Measurements from ENCODE around the gene FSTL4. TPM values are rescaled to one million over a fixed set of nuclear protein-coding genes. Genes with fewer than 3 reads are reported as not detected.

Gene FSTL4
- total and polyA plus RNA-seq, 2 experiments from 2014 or later: 1.4 to 2.8 TPM

DNA sequence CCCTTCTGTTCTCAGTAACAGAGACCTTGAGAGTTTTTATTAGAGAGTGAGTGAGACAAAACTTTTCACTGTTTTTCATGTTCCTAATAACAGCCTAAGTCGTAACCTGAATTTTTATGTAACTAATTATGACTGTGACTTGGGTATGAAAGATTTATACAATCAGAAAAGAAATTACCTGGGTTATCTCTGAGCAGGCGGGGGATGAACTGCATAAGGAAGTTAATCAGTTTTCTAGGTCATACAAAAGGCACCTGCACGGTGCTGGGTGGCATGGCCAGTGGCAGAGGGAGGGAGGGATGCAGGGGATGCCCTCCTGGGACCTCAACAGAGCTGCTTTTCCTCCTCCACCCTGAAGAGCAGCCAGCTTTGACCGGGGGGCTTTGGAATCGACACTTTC, 340.7 kb downstream of the FSTL4 start (continued):
- TF ChIP-seq EZH2phosphoT487 (IDR thresholded peaks at IDR 0.05; ENCODE audit: unreplicated experiment) (no peak), ZNF331 (CRISPR knock-in tag; IDR thresholded peaks at IDR 0.05; ENCODE audit: low read depth) (no peak), NANOG (IDR thresholded peaks at IDR 0.05; ENCODE audit: borderline replicate concordance) (no peak)

DNA sequence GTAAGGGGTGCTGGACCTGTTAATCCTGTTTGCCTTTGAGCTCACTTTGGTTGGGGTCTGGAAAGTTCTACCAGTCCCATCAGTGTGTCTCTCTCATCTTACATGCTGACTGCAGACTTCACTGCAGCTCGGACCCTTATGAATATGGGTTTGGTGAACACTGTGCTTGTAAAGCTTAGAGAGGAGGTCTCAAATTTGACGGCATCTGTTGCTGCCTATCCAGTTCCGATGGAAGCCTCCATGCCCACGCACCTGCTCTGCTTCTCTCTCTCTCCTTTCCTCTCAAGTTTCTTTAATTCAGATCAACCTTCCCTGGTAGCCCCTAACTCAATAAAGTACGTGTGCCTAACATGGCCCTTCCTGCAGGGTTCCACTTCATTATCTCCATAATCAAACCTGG, 342.6 kb downstream of the FSTL4 start:
- Histone ChIP-seq H3F3A (replicated peaks; ENCODE audit: low read depth) (no peaks in the 10 kb centered on the region), H3K36me3 (ENCODE audit: insufficient read depth) (no peaks in the 10 kb centered on the region), H2AFZ (no peak overlapping the region), H4K20me1 (replicated peaks; ENCODE audit: insufficient read depth) (no peaks in the 10 kb centered on the region), H3K4me2 (no peak overlapping the region), H3K9me2 (ENCODE audit: insufficient read depth) (no peaks in the 10 kb centered on the region), H3K4me1 (ENCODE audit: insufficient read depth) (no peaks in the 10 kb centered on the region), H3K27me3 (ENCODE audit: insufficient read depth) (no peaks in the 10 kb centered on the region), H3K79me2 (replicated peaks; ENCODE audit: insufficient read depth) (no peaks in the 10 kb centered on the region), H3K4me3 (no peak overlapping the region), H3K27ac (ENCODE audit: low read depth) (no peak overlapping the region)
- Mint-ChIP-seq H3K36me3 (ENCODE audit: low read depth) (no peaks in the 10 kb centered on the region), H3K4me1 (no peaks in the 10 kb centered on the region), H3K27ac (no peak overlapping the region), H3K4me3 (no peak overlapping the region), H3K9me3 (no peaks in the 10 kb centered on the region), H3K27me3 (ENCODE audit: insufficient read depth, low read depth, poor library complexity) (peaks cover 7% of the 10 kb centered on the region)
- ATAC-seq (no peak), DNase-seq (ENCODE audit: low spot score) (no peak)
- no peak for TF ChIP-seq CREB1 (CRISPR knock-in tag; IDR thresholded peaks at IDR 0.05; ENCODE audit: low read depth)
- no peak for TF ChIP-seq STAT1 (IDR thresholded peaks at IDR 0.05; ENCODE audit: unreplicated experiment)
- TF ChIP-seq, protein P1, sequence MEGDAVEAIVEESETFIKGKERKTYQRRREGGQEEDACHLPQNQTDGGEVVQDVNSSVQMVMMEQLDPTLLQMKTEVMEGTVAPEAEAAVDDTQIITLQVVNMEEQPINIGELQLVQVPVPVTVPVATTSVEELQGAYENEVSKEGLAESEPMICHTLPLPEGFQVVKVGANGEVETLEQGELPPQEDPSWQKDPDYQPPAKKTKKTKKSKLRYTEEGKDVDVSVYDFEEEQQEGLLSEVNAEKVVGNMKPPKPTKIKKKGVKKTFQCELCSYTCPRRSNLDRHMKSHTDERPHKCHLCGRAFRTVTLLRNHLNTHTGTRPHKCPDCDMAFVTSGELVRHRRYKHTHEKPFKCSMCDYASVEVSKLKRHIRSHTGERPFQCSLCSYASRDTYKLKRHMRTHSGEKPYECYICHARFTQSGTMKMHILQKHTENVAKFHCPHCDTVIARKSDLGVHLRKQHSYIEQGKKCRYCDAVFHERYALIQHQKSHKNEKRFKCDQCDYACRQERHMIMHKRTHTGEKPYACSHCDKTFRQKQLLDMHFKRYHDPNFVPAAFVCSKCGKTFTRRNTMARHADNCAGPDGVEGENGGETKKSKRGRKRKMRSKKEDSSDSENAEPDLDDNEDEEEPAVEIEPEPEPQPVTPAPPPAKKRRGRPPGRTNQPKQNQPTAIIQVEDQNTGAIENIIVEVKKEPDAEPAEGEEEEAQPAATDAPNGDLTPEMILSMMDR (conservative IDR thresholded peaks at IDR 0.05; ENCODE audit: low read depth in 2 of 2): no peak
- TF ChIP-seq, protein P2, sequence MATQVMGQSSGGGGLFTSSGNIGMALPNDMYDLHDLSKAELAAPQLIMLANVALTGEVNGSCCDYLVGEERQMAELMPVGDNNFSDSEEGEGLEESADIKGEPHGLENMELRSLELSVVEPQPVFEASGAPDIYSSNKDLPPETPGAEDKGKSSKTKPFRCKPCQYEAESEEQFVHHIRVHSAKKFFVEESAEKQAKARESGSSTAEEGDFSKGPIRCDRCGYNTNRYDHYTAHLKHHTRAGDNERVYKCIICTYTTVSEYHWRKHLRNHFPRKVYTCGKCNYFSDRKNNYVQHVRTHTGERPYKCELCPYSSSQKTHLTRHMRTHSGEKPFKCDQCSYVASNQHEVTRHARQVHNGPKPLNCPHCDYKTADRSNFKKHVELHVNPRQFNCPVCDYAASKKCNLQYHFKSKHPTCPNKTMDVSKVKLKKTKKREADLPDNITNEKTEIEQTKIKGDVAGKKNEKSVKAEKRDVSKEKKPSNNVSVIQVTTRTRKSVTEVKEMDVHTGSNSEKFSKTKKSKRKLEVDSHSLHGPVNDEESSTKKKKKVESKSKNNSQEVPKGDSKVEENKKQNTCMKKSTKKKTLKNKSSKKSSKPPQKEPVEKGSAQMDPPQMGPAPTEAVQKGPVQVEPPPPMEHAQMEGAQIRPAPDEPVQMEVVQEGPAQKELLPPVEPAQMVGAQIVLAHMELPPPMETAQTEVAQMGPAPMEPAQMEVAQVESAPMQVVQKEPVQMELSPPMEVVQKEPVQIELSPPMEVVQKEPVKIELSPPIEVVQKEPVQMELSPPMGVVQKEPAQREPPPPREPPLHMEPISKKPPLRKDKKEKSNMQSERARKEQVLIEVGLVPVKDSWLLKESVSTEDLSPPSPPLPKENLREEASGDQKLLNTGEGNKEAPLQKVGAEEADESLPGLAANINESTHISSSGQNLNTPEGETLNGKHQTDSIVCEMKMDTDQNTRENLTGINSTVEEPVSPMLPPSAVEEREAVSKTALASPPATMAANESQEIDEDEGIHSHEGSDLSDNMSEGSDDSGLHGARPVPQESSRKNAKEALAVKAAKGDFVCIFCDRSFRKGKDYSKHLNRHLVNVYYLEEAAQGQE (IDR thresholded peaks at IDR 0.05; ENCODE audit: unreplicated experiment): no peak
- no peak for TF ChIP-seq EZH2phosphoT487 (IDR thresholded peaks at IDR 0.05; ENCODE audit: unreplicated experiment)
- no peak for TF ChIP-seq POLR2AphosphoS5 (IDR thresholded peaks at IDR 0.05; ENCODE audit: low read depth)
- TF ChIP-seq ZNF114 (CRISPR knock-in tag; IDR thresholded peaks at IDR 0.05): no peak
- TF ChIP-seq EZH2 (IDR thresholded peaks at IDR 0.05; ENCODE audit: low read depth, unreplicated experiment): no peak
- TF ChIP-seq ZNF331 (CRISPR knock-in tag; IDR thresholded peaks at IDR 0.05; ENCODE audit: low read depth): no peak
- TF ChIP-seq, protein P3, sequence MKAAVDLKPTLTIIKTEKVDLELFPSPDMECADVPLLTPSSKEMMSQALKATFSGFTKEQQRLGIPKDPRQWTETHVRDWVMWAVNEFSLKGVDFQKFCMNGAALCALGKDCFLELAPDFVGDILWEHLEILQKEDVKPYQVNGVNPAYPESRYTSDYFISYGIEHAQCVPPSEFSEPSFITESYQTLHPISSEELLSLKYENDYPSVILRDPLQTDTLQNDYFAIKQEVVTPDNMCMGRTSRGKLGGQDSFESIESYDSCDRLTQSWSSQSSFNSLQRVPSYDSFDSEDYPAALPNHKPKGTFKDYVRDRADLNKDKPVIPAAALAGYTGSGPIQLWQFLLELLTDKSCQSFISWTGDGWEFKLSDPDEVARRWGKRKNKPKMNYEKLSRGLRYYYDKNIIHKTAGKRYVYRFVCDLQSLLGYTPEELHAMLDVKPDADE (IDR thresholded peaks at IDR 0.05): no peak
- TF ChIP-seq JUNB (IDR thresholded peaks at IDR 0.05; ENCODE audit: unreplicated experiment): no peak
- TF ChIP-seq, protein P4, sequence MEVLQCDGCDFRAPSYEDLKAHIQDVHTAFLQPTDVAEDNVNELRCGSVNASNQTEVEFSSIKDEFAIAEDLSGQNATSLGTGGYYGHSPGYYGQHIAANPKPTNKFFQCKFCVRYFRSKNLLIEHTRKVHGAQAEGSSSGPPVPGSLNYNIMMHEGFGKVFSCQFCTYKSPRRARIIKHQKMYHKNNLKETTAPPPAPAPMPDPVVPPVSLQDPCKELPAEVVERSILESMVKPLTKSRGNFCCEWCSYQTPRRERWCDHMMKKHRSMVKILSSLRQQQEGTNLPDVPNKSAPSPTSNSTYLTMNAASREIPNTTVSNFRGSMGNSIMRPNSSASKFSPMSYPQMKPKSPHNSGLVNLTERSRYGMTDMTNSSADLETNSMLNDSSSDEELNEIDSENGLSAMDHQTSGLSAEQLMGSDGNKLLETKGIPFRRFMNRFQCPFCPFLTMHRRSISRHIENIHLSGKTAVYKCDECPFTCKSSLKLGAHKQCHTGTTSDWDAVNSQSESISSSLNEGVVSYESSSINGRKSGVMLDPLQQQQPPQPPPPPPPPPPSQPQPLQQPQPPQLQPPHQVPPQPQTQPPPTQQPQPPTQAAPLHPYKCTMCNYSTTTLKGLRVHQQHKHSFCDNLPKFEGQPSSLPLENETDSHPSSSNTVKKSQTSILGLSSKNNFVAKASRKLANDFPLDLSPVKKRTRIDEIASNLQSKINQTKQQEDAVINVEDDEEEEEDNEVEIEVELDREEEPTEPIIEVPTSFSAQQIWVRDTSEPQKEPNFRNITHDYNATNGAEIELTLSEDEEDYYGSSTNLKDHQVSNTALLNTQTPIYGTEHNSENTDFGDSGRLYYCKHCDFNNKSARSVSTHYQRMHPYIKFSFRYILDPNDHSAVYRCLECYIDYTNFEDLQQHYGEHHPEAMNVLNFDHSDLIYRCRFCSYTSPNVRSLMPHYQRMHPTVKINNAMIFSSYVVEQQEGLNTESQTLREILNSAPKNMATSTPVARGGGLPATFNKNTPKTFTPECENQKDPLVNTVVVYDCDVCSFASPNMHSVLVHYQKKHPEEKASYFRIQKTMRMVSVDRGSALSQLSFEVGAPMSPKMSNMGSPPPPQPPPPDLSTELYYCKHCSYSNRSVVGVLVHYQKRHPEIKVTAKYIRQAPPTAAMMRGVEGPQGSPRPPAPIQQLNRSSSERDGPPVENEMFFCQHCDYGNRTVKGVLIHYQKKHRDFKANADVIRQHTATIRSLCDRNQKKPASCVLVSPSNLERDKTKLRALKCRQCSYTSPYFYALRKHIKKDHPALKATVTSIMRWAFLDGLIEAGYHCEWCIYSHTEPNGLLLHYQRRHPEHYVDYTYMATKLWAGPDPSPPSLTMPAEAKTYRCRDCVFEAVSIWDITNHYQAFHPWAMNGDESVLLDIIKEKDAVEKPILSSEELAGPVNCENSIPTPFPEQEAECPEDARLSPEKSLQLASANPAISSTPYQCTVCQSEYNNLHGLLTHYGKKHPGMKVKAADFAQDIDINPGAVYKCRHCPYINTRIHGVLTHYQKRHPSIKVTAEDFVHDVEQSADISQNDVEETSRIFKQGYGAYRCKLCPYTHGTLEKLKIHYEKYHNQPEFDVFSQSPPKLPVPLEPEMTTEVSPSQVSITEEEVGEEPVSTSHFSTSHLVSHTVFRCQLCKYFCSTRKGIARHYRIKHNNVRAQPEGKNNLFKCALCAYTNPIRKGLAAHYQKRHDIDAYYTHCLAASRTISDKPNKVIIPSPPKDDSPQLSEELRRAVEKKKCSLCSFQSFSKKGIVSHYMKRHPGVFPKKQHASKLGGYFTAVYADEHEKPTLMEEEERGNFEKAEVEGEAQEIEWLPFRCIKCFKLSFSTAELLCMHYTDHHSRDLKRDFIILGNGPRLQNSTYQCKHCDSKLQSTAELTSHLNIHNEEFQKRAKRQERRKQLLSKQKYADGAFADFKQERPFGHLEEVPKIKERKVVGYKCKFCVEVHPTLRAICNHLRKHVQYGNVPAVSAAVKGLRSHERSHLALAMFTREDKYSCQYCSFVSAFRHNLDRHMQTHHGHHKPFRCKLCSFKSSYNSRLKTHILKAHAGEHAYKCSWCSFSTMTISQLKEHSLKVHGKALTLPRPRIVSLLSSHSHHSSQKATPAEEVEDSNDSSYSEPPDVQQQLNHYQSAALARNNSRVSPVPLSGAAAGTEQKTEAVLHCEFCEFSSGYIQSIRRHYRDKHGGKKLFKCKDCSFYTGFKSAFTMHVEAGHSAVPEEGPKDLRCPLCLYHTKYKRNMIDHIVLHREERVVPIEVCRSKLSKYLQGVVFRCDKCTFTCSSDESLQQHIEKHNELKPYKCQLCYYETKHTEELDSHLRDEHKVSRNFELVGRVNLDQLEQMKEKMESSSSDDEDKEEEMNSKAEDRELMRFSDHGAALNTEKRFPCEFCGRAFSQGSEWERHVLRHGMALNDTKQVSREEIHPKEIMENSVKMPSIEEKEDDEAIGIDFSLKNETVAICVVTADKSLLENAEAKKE (CRISPR knock-in tag; IDR thresholded peaks at IDR 0.05): no peak
